Stimulated activated CD4-positive, alpha-beta T cell treated with anti-CD3 and anti-CD28 coated beads, Interleukin-1b, Interleukin-23, amount 100 ng/mL, for 24 hours (primary cell): ENCODE data around the gene LGMN.
A peak's percentile ranks its signal among the peaks of the same experiment; 100 is the strongest.
"Not testable (repeated sequence)": the region's sequence is repeated elsewhere in the genome, so short reads cannot be mapped to it uniquely, and the experiment has no call there.

ENCODE experiments used
- DNase-seq, 4 experiments: peaks; one replicate each; pipeline ENCODE4 v3.0.0-alpha.2; 2020; ENCODE audit warnings: low read depth in 4 of 4, low spot score in 1 of 4

Gene LGMN

DNA sequence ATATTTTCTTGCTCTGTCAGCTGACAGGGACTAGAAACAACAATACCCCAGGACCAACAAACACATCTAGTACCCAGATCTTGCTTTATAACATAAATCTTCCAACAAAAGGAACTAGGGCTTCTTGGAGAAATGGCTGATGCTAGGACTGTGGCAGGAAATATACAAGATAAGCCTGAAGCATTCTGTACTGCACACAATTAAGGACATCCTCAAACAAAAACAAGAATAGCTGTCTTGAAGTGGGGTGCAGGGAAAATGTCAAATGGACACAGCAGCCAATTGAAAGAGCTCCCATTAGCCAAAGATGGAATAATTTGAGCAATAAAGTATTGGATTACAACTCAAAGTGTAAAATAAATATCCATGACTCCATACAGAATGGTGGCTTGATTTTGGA is 50.0 kb downstream of the LGMN start:
- no peak for DNase-seq

- no peak for DNase-seq
Measured at GRCh38 chr14:92696366-92696765, 52.1 kb downstream of the LGMN start.

DNA sequence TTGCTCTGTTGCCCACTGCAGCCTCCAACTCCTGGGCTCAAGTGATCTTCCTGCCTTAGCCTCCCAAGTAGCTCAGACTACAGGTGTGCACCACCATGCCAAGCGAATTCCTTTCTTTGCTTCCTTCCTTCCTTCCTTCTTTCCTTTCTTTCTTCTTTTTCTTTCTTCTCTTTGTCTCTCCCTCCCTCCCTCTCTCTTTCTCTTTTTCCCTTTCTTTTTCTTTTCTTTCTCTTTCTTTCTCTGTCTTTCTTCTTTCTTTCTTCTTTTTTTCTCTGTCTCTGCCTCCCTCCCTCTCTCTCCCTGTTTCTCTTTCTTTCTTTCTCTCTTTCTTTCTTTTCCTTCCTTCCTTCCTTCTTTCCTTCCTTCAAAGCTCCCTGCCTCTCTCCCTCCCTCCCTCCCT is 52.9 kb downstream of the LGMN start:
- DNase-seq: no peak

DNA sequence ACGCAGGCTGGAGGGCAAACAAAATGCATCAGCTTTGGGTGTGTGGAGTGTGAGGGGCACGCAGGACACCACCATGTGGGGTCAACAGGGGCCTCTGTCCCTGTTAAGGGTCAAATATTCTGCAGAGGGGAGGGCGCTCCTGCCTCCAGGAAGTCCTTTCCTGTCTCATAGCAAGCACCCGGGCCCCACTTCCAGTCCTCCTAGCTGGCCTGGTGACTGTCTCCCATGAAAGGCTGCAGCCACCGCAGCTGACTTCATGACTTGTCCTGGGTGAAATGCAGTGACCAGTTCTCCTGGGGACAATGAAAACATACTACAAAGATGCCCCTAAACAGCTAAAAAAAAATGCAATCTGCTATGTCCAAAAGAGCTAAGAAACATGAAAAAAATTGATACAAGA is 53.6 kb downstream of the LGMN start:
- DNase-seq: no peak

DNA sequence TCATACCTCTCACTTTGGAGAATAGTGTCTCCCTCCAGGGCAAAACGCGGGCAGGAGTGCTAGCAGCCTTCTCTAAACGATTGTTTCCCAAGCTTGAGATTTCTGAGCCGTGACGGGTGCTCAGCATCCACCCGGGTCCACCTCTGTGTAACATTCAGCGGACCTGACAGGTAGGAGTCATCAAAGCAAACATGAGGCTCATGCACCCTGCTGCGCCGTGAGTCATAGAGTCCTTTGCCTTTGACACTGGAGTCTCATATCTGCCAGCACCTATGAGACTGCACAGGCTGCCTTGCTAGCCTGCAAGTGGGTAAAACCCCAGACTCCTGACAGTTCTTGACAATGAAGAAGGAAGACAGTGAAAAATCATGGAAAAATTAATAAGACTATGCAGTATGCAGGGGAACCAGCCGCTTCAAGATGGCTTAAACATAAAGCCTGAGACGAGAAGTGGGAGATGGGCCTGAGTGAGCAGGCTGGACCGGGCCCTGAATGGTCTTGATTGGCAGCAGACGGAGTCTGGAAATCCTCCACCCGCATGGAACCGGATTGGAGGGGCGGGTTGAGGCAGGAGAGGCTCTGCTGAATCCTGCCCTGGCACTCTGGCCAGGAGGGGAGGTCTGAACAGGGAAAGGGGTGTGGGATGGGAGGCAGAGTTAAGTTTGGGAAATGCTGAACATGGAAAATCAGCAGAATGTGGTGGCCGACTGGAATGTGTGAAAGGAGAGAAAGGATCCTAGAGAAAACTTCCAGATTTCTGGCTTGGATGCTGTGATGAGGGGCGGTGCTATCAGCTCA is 54.2 kb downstream of the LGMN start:
- DNase-seq: no peak

GRCh38 chr14:92692822-92693226 is 55.6 kb downstream of the LGMN start:
- DNase-seq: no peak

GRCh38 chr14:92690171-92691011 is 58.0 kb downstream of the LGMN start:
- DNase-seq: no peak

DNA sequence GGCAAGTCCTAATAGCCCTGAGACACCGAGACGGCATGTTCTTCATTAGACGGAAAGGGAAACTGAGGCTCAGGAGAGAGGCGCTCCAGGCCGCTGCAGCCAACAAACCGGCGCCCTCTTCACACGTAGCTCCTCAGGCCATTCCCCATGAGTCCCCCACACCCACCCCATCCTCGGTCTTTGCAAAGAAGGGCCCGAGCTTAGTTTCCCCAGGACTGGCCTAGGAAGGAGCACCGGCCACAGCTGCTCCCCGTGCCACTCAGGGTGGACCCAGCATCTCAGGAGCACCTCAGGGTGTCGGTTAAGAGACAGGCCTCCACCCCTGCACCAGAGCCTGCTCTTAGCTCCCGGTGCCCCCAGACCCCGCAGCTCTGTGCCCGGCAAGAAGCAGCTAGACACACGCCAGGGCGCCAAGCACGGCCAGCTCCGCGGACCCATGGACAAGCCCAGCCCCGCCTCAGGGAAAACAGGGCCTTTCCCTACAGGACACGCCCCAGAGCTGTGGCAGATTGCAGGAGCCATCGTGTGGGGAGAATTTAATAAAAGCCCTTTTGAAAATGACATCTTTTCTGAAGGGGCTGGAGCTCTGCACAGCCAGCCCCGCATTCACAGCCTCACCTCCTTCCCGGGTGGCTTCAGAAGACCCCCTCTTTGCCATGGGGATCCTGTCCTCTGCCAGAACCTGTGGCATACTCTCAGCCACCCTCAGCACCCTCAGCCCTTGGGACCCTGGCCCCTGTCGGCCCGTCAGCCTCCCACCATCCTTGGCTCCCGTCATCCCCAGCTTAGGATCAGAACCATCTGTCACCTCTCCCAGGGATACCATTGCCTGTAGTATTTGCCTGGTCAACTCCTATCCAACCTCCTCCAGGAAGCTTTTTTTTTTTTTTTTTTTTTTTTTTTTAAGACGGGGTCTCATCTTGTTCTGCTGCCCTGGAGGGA is 59.7 kb downstream of the LGMN start:
- DNase-seq: no peak

DNA sequence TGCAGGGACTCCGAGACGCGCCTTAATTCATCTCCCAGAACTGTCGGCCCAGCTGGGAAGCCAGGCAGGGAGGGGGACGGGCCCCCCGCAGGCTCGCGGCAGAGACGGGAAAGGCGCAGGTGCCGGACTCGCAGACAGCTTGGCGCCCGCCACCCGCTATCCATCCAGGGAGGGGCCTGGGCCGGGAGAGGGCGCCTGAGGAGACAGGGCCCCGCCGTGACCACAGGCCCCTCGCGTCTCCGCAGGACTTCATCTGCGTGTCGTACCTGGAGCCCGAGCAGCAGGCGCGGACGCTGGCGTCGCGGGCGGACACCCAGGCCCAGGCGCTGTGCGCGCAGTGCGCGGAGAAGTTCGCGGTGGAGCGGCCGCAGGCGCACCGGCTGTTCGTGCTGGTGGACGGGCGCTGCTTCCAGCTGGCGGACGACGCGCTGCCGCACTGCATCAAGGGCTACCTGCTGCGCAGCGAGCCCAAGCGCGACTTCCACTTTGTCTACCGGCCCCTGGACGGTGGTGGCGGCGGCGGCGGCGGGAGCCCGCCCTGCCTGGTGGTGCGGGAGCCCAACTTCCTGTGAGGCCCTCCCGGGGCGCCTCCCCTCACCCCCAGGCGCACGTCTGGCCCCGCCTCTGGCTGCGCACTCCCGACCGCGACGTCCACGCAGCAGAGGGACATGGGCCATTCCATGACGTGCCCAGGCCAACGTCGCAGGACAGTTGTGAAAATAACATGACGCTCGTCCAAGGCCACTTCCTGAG is 60.6 kb downstream of the LGMN start:
- DNase-seq: no peak

DNA sequence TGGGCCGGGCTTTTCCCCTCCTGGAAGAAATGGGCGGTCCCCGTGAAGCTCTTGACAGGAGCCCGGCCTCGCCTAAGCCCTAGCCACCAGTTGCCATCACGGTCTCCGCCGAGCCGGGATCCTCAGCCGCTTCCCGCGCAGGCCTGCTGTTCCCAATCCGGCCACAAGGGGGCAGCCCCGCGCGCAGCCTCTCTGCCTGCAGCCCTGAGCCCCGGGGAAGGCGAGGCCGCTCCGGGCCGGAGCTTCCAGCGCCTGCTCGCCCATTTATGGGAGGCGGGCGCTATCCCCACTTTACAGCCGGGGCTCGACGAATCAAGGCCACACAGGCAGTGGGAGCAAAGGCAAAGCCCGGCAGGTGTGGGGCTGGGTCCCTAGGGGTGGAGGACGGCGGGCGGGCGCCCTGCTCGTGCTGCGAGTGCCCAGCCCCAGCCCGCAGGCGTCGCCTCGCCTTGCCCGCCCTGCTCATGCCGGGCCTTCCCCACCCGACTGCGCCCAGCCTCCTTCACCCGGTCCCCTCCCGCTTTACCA is 61.5 kb downstream of the LGMN start:
- DNase-seq: peak; percentile 25 to 71 (median 38)

DNA sequence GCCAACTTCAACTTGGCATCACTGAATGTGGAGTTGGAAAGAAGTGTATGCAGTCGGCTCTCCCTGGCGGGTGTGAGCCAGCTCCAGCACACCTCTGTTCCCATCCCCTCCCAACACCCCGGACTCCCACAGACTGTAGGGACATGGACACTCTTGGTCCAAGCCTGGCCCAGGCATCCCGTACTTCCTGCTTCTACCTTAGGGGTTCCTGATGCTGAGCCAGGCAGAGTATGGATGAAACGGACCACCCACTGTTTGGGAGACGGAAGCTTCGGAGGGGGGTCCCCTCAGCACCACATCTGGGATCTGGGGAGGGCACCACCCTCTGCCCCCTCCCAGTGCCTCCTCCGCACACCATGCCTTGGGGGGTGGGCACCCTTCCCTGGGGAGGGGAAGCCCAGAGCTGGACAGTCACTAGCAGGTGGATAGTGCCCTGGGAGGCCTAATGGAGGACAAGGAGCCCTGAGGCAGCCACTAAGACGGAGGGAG is 62.0 kb downstream of the LGMN start:
- no peak for DNase-seq

- DNase-seq: no peak
Measured at GRCh38 chr14:92685784-92686355, 62.6 kb downstream of the LGMN start.

- no peak for DNase-seq
Measured at GRCh38 chr14:92684801-92685560, 63.4 kb downstream of the LGMN start.

DNA sequence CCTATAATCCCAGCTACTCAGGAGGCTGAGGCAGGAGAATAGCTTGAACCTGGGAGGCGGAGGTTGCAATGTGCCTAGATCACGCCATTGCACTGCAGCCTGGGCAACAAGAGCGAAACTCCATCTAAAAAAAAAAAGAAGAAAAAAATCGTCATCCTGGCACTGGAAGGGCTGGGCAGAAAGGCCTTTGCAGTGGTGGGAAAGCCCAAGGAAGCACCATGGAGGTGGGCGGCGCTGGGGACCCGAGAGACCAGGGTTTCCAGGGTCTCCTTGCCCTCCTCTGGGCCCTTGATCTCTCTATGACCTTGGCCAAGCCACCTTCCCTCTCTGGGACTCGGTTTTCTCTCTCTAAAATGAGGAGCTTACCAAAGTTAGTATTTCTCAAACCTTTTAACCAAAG is 65.4 kb downstream of the LGMN start:
- DNase-seq: no peak

DNA sequence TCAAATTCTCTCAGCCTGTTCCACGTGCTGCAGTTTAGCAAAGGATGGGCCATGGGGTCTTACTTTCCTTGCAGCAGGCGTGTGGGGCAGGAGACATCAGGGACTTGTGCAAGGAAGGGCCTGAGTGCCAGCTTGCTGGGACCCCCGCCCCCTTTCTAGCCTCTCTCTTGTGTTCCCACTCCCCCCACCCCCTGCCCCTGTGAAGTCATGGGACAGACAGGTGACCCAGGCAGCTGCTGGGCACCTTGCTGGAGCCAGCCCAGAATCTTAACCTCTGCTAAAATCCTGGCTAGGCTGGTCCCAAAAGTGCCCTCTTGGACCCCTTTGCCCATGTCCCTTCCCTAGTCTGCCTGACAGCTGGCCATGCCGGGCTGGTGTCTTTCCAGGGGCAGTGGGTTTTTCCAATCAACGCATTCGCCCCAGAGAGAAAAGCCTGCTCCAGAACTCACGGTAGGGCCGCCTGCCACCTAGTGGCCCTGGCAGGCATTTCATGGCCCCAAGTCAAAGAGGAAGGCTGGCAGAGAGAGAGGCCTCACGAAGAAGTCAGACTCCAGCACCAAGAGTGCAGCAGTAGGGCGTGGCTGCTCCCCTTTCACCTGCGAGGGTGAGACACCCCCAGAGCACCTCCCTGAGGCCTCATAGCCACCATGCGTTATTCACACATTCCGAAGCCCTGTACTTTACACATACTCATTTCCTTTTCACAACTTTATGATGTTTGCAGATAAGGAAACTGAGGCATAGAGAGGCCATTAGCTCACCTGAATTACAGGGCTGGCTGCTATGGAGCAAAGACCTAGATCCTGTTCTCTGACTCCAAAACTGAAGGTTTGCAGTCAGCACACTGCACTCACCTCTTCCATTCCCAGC is 67.4 kb downstream of the LGMN start:
- peak; percentile 33 to 63 (median 53) for DNase-seq

DNA sequence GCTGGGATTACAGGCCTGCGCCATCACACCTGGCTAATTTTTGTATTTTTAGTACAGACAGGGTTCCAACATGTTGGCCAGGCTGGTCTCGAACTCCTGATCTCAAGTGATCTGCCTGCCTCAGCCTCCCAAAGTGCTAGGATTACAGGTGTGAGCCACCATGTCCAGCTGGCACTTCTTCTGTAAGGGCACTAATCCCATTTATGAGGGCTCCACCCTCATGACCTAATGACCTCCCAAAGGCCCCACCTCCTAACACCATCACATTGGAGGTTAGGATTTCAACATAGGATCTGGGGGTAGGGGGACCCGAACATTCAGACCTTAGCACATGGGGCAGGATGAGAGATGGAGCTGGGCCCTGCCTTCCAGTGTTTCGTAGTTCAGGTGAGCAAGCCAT is 68.1 kb downstream of the LGMN start:
- not testable (repeated sequence) for DNase-seq

DNA sequence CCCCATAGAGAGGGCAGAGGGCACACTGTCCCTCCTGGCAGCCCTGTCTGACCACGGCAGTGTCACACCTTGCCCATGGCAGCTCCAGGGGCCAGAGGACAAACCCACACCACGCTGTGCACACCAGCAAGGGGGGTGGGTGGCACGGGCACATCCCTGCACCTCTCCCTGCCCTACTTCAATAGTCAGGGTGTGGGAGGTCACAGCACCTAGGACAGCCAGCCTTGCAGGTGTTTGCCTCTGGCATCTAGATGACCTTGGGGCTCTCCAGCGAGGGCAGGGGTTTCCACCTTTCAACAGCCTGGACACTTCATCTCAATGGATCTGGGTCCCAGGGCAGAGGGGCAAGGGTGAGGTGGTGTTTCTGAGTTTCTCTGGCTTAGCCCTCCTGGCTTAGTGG is 69.2 kb downstream of the LGMN start:
- DNase-seq: no peak

DNA sequence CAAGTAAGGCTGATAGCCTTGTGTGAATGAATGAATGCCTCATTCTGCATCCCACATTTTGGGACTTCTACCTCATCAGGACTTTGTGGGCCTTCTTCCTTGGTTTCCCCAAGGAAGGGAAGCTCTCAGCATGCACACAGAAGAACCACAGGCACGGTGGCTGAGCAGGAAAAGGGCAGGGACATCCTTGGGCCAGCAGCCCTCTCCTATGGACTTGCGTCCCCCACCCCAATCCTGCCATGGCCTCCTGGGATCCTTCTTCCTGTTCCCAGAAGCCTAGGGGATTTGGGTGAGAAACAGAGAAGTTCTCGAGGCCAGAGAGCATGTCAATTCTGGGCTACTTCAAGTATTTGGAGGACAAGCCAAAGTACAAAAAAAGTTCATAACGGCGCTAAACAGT is 69.7 kb downstream of the LGMN start:
- no peak for DNase-seq
